NCI-H345 treated with DMSO at 0.1 percent for 48 hours (cell line): ENCODE results near the gene GGT1.
"Not testable (repeated sequence)": the region's sequence is repeated elsewhere in the genome, so short reads cannot be mapped to it uniquely, and the experiment has no call there.

Source experiments
- DNase-seq: peaks from one replicate; lab custom pipeline; 2025; ENCODE audit not compliant: unreplicated experiment; lab: John Stamatoyannopoulos, UW

Gene GGT1

GRCh38 chr22:24583221-24584165, 19.5 kb upstream of the GGT1 start:
- DNase-seq = peak; percentile 74

DNA sequence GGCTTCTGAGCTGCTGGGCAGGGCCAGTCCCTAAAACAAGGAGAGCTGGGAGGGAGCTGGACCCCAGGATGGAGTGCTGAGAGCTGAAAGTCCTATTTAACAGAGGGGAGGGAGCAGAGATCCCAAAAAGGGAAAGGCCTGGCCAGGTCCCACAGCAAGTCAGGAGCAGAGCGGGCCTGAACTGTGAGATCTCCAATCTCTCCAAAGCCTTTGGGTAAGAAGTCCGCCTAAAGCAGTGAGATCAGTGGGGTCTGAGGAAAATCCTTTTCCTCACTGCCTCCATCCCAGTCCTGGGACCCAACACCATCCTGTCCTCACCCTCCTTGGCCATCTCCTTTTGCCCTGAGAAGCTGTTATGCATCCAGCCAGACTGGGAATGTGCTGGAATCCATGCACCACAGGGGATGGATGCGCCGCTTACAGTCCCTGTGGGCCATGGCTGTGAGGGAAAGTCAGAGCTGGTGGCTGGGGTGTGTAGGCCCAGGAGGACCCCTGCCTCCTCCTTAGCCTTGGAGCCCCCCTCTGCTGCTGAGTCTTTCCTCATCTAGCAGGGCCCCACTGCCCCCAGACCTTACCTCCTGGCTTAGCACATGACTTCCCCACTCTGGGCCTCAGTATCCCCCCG, 18.7 kb upstream of the GGT1 start:
- DNase-seq = no peak

- DNase-seq = no peak
Measured at GRCh38 chr22:24584871-24585411, 18.1 kb upstream of the GGT1 start.

- DNase-seq = no peak
Measured at GRCh38 chr22:24585461-24585860, 17.5 kb upstream of the GGT1 start.

DNA sequence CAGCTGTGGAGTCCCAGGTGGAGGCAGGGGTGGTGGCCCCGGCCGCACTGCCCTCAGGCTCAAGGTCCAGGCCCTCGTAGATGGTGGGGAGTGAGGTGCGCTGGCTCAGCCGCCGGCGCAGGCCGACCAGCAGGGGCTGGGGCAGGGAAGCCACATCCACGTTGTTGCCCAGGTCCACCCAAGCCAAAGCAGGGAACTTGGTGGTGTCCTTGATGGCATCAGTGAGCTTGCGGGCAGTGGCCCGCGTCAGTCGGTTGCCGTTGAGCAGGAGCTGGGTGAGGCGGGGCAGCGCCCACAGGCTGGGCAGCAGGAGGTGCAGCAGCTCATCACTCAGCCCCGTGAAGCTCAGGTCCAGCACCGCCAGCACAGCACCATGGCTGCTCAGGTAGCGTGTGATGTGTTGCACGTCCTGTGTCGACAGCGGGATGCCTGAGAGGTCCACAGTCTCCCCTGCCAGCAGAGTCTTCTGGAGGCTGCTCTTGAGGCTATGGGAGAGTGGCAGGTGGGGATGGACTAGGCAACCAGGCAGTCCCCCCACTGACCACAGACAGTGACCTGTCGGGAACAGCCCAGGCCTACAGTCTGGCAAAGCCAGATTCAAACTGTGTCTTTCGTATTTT, 17.0 kb upstream of the GGT1 start:
- DNase-seq = no peak

DNA sequence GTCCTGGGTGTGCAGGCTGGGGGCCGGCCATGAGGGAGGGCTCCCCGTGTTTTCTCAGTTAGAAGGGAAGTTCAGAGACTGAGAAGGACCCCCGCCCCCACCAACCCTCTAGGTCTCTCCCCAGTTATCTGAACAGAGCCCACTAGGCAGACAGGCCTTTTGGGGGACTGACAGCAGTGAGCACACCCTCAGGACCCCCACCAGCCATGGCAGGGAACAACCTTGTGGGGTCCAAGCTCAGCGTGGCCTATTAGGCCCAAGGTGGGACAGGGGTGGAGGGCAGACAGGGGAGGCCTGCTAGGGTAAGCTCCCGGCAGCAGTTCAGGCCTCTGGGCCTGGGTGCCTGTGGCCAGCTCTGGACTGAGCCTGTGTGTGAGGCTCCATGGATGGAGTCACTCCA, 15.7 kb upstream of the GGT1 start:
- DNase-seq = no peak

DNA sequence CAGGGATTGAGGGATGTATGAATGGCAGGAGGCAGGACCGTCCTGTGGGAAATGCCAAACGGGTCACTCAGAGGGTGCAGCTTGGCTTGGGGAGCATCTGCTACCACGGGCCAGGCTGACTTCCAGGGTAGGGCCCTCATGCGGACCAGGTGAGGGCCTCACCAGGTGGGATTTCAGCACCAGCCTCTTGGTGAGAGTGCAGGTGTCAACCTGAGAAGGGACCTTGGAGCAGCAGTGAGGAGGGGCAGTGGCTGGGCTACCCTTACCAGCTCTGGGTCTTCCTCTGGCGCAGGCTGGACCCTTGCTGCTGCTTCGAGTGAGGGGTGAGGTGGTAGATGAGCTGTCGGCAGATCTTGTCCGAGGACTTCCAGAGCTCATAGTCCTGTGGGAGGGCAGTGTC, 15.0 kb upstream of the GGT1 start:
- no peak for DNase-seq

GRCh38 chr22:24588381-24588756, 14.6 kb upstream of the GGT1 start:
- DNase-seq = no peak

DNA sequence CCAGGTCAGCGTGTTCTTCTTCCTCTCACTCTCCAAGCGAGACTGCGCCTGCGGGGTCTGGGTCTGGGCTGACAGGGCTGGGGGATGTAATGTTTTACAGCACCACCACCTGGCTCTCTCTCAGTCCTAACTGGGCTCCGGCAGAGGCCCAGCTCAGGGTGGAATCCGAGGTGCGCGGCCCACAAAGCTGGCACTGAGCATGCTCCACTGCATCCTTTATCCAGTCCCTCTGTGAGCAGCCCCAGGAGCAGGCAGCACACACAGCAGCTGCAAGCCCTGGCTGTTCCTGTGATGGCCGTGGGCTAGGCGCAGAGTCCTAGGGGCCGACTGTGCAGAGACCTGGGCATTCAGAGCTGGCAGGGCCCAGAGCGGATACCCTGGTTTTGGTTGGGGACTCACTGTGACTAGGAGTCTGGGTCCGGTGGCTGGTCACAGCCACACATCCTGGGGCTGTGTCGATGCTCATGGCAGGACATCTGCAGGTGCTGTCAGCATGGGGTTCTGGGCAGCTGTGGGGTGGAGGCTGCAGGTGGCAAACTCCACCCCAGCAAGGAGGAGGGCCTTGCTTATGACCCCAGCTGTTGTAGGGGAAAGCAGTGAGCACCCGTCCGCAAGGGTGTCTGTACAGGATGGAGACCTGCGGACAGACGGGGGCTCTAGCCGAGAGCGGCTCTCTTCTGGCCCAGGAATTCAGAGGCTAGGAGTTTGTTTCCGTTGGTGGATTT, 14.1 kb upstream of the GGT1 start:
- no peak for DNase-seq

DNA sequence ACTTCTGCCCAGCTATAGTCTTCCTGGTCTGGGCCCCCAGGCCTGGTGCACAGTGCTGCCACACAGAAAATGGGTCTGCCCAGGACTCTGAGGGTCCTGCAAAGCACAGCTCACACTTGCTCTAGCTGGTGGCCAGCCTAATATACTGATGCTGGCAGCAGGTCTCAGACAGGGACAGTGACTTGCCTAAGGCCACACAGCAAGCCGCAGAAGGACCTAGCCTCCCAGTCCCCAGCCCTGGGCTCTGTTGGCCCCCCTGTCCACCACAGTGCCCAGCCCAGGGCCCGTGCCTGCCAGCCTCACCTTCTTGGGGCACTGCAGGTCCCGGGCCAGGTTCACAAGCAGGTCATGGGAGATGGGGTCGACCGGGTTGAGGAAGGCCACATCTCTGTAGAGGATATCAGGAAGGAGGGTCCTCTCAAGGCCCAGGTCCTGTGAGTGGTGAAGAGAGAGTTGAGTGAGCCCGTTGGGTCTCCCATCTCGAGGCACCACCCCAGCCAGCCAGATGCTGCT, 13.4 kb upstream of the GGT1 start:
- DNase-seq = no peak

GRCh38 chr22:24590596-24591173, 12.3 kb upstream of the GGT1 start:
- DNase-seq = no peak

DNA sequence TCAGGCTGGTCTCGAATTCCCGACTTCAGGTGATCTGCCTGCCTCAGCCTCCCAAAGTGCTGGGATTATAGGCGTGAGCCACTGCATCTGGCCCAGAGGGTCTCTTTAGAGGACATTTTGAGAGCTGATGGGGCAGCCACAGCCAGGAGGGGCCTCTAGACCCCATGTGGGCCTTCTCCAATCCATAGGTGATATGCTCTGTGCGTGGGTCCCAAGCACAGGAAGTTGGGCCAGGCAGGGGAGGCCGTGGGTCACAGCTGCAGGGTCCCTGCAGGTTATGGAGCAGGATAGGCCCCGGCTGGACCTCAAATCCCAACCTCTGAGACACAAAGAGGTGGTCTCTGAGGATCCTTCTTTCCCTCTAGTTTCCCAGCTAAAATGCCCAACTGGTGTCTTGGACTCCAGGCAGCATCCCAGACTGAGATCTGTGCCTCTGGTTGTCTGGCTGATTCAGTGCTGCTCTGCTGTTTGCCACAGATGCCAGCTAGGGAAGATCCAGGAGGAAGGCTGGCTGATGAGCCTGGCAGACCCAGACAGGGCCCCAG, 11.6 kb upstream of the GGT1 start:
- no peak for DNase-seq

GRCh38 chr22:24592058-24592850, 10.7 kb upstream of the GGT1 start:
- no peak for DNase-seq

DNA sequence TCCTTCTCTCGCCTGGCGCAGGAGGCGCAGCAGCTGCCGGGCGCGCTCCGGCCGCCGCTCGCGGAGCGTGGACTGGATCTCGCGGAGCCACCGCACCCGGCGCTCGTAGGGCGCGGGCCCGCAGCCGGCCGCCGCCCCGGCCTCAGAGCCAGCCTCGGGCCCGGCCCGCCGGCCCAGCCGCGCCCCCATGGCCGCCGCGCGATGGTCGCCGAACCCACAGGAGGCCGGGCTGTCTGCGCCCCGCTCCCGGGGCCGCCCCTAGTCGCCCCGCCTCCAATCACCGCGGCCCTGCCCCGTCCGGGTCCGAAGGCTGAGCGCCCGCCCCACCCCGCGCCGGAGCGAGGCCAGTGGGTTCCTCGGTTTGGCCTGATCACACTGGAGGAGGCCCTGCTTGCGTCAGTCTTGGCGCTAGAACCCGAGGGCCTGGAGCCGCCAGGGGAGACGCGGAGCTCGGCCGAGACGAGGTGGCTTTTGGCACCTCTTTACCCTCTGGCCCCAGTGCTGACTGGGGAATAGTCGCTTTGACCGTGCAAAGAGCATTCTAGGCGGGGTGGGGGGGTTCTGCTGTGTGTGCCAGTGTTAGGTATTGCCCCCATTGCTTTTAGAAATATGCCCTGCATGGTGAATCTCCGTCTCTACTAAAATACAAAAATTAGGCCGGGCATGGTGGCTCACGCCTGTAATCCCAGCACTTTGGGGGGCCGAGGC, 10.0 kb upstream of the GGT1 start, which contains the start of gene LRRC75B:
Gene LRRC75B (minus strand): TSS at position 223 of the 708 bp plus-strand sequence. CDS start 34 bp downstream, at position 189.
- DNase-seq = no peak

DNA sequence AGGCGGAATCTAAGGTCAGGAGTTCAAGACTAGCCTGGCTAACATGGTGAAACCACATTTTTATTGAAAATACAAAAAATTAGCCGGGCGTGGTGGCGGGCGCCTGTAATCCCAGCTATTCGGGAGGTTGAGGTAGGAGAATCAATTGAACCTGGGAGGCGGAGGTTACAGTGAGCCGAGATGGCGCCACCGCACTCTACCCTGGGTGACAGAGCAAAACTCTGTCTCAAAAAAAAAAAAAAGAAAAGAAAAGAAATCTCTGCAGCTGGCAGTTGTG, 9.5 kb upstream of the GGT1 start:
- DNase-seq = not testable (repeated sequence)

DNA sequence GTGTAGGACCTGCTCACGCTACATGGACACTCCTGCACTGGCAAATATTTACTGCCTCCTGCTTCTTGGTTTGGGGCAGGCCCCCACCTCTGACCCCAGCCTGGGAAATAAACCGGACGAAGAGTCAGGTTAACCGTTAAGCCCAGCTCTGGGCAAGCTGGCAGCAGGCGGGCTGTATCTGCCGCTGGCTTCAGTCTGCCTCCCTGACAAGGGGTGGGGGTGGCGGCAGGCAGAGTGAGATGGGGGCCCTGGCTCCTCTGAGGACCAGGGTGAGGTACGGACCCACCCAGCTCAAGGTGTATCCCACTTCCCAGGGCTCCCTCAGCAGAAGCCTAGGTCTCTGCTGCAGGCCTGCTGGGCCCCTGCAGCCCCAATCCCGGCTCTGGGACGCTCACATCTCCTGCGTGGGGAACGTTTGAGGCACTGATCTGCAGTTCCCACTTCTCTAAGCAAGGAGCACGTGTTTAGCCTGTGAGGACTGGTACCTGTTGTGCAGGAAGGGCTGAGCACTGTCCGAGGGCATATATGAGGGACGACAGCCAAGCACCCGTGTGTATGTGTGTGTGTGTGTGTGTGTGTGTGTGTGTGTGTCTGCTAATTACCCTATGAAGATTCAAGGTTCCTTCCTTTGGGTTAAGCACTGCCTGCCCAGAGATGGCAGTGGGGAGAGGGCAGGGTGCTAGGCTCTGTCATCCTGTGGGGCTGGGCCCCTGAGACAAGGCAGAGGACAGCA, 9.0 kb upstream of the GGT1 start:
- no peak for DNase-seq

- DNase-seq = no peak
Measured at GRCh38 chr22:24594569-24595120, 8.3 kb upstream of the GGT1 start.

DNA sequence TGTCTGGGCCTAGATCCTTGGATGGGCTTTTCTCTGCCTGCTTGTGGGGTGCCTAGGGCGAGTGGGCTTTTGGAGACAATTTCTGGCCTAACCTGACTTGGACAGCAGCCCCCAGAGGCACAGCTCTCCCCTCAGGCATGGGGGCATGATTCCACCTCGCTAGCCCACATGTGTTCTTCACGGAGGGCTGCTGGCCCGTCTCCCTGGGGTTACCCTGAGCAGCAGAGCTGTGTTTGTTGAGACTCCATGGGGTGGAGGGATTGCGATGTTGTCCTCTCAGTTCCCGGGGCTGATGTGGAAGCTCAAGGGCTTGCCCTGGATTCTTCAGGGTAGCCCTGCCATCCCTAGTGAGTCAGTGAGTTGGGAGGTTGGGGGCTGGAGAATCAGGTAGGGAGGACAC, 7.8 kb upstream of the GGT1 start:
- no peak for DNase-seq
